ENCODE data around the gene C16orf54. TPM values are rescaled to one million over a fixed set of nuclear protein-coding genes. Genes with fewer than 3 reads are reported as not detected.
"Not testable (repeated sequence)": the region's sequence is repeated elsewhere in the genome, so short reads cannot be mapped to it uniquely, and the experiment has no call there.

Gene C16orf54
- total RNA-seq, 2 donors from 2014 or later, result 0.33 to 0.52 TPM

GRCh38 chr16:29747947-29748759, 2.4 kb upstream of the C16orf54 start:
- DNase-seq, result no peak
- ATAC-seq, result no peak
- Histone ChIP-seq H3K9me3 (no peaks in the 10 kb centered on the region), H3K27ac (no peak overlapping the region), H3K27me3 (no peaks in the 10 kb centered on the region), H3K4me1 (no peaks in the 10 kb centered on the region), H3K4me3 (no peak overlapping the region), H3K36me3 (replicated peaks in 1 of 2; ENCODE audit: insufficient read depth in 1 of 2, low read depth in 2 of 2) (no peaks in the 10 kb centered on the region)
- 96% methylated on average over 25 of the region's 30 CpGs; no CpG with 5 or more reads in 1 of the 2 donors for WGBS, 2 donors
- intact Hi-C loops (cut with DNase I), result no loop called here
- TF ChIP-seq POLR2A (IDR thresholded peaks at IDR 0.05) (no peak), CTCF (IDR thresholded peaks at IDR 0.05) (no peak)

DNA sequence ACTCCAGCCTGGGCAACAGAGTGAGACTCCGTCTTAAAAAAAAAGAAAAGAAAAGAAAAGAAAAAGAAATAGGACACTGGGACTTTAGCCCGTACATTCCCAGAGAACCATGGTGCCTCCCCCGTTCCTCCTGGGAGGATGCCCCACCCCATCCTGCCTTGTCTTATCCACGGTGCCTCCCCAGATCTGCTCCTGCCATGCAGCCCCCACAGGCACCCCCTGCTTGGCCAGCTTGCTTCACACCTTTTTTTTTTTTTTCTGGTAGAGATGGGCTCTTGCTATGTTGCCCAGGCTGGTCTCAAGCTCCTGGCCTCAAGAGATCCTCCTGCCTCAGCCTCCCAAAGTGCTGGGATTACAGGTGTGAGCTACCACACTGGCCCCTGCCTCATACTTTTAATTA, 728 bp upstream of the C16orf54 start:
- H3K36me3 ChIP-seq (replicated peaks in 1 of 2; ENCODE audit: insufficient read depth in 1 of 2, low read depth in 2 of 2); H3K4me3 ChIP-seq; intact Hi-C loops (cut with DNase I); DNase-seq; H3K27ac ChIP-seq; ATAC-seq; H3K9me3 ChIP-seq; H3K27me3 ChIP-seq; H3K4me1 ChIP-seq: not testable (repeated sequence)
- 68 to 74% methylated on average over 4 of the region's 4 CpGs for WGBS, 2 donors

GRCh38 chr16:29745121-29745852, 503 bp downstream of the C16orf54 start:
- Histone ChIP-seq H3K27me3 (no peaks in the 10 kb centered on the region), H3K27ac (no peak overlapping the region), H3K9me3 (no peaks in the 10 kb centered on the region), H3K4me1 (no peaks in the 10 kb centered on the region), H3K4me3 (no peak overlapping the region), H3K36me3 (replicated peaks in 1 of 2; ENCODE audit: insufficient read depth in 1 of 2, low read depth in 2 of 2) (no peaks in the 10 kb centered on the region)
- TF ChIP-seq CTCF (IDR thresholded peaks at IDR 0.05) (no peak), POLR2A (IDR thresholded peaks at IDR 0.05) (no peak)
- ATAC-seq (no peak), DNase-seq (no peak)
- WGBS, 2 donors, result 67 to 81% methylated on average over 12 to 14 of the region's 16 CpGs
- intact Hi-C loops (cut with DNase I), result no loop called here

GRCh38 chr16:29744541-29745101, 1.2 kb downstream of the C16orf54 start:
- Histone ChIP-seq H3K4me3 (no peak overlapping the region), H3K4me1 (no peaks in the 10 kb centered on the region), H3K27me3 (no peaks in the 10 kb centered on the region), H3K27ac (no peak overlapping the region), H3K9me3 (no peaks in the 10 kb centered on the region), H3K36me3 (replicated peaks in 1 of 2; ENCODE audit: insufficient read depth in 1 of 2, low read depth in 2 of 2) (no peaks in the 10 kb centered on the region)
- no peak for TF ChIP-seq CTCF (IDR thresholded peaks at IDR 0.05)
- TF ChIP-seq POLR2A (IDR thresholded peaks at IDR 0.05), result no peak
- intact Hi-C loops (cut with DNase I), result no loop called here
- 75 to 84% methylated on average over 7 to 18 of the region's 20 CpGs for WGBS, 2 donors
- ATAC-seq (no peak), DNase-seq (no peak)

DNA sequence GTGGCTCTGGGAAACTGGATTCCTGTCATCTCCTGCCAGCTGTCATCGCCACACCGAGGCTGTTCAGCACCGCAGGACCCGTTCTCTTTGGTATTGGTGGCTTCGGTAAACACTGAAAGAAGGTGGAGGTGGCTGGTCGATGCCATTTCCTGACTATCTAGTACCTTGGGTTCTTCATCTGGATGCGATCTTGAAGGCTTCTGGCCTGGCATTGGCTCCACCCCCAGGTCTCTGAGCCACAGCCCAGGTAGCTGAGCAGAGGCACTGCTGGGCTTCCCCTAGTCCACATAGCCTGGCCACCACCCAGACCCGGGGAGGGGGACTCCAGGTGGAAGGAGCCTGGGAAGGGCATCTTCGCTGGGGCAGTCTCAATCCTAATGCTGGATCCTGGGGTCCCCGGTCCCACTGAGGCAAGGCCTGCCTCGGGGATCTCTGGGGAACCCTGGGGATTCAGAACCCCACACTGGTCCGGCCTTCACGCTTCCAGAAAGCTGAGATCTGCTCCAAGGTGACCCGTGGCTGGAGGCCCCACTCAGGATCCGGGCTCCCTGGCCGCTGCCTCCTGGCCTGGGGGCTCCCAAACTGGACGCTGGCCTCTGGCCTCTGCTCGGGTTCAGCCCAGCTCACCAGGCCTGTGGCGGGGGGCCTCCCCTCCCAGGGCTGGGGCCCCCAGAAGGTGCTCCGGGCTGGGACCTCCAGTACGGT, 1.8 kb downstream of the C16orf54 start:
- no peak overlapping the region for H3K4me3 ChIP-seq
- H3K9me3 ChIP-seq, result no peaks in the 10 kb centered on the region
- no peak overlapping the region for H3K27ac ChIP-seq
- H3K4me1 ChIP-seq, result no peaks in the 10 kb centered on the region
- H3K36me3 ChIP-seq (replicated peaks in 1 of 2; ENCODE audit: insufficient read depth in 1 of 2, low read depth in 2 of 2), result no peaks in the 10 kb centered on the region
- intact Hi-C loops (cut with DNase I), result no loop called here
- DNase-seq (no peak), ATAC-seq (peak; percentile 27)
- no peaks in the 10 kb centered on the region for H3K27me3 ChIP-seq
- 84 to 89% methylated on average over 7 to 20 of the region's 21 CpGs for WGBS, 2 donors
- TF ChIP-seq POLR2A (IDR thresholded peaks at IDR 0.05) (no peak), CTCF (IDR thresholded peaks at IDR 0.05) (no peak)

Measured in body of pancreas (tissue), 4 donors.